ENCODE results near the gene C6orf15. TPM values are rescaled to one million over a fixed set of nuclear protein-coding genes. Genes with fewer than 3 reads are reported as not detected.

C6orf15 gene
- total RNA-seq, 1 donor: not detected

- DNase-seq (ENCODE audit: low read depth): no peak
- no peak overlapping the region for H3K4me3 ChIP-seq (ENCODE audit: low read depth, low read length)
- no peak for TF ChIP-seq CTCF (IDR thresholded peaks at IDR 0.05; ENCODE audit: insufficient read depth, low read length)
These were observed 44.3 kb upstream of the C6orf15 start for GRCh38 chr6:31156641-31157040.

- no peak for TF ChIP-seq CTCF (IDR thresholded peaks at IDR 0.05; ENCODE audit: insufficient read depth, low read length)
- DNase-seq (ENCODE audit: low read depth): no peak
- no peak overlapping the region for H3K4me3 ChIP-seq (ENCODE audit: low read depth, low read length)
These were observed 42.1 kb upstream of the C6orf15 start for GRCh38 chr6:31154436-31154835.

GRCh38 chr6:31152781-31153180 lies 40.4 kb upstream of the C6orf15 start:
- TF ChIP-seq CTCF (IDR thresholded peaks at IDR 0.05; ENCODE audit: insufficient read depth, low read length): no peak
- DNase-seq (ENCODE audit: low read depth): no peak

DNA sequence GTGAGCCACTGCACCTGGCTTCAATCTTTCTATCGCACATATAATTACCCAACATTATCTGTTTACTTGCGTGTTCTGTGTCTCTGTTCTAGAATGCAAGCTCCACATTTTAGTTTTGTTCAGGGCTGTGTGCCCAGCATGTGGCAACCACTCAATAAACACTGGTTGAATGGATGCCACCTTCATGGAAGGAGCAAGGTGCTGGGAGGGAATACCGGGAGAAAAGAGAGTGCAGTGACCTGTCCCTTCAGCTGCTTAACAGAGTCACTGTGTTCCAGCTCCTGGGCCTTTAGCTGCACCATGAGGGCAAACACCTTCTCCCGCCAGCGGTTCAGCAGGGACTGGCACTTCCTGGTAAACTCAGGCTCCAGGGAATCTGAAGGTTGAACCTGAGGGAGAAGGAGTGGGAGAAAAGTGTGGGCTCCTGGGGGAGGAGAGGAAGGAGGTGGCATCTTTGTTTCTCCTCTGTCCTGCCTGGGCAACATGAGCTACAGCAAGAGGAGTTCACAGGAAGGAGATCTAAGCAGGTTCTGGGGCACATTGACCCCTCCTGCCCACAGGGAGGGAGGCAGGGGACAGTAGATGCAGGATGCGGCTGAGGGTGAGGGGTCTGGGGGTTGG lies 37.6 kb upstream of the C6orf15 start:
- DNase-seq (ENCODE audit: low read depth): no peak
- H3K4me3 ChIP-seq (ENCODE audit: low read depth, low read length): no peak overlapping the region
- TF ChIP-seq CTCF (IDR thresholded peaks at IDR 0.05; ENCODE audit: insufficient read depth, low read length): no peak

More at GRCh38 chr6:31152781-31153180, 40.4 kb upstream of the C6orf15 start:
- H3K4me3 ChIP-seq (ENCODE audit: low read depth, low read length): no peak overlapping the region

DNA sequence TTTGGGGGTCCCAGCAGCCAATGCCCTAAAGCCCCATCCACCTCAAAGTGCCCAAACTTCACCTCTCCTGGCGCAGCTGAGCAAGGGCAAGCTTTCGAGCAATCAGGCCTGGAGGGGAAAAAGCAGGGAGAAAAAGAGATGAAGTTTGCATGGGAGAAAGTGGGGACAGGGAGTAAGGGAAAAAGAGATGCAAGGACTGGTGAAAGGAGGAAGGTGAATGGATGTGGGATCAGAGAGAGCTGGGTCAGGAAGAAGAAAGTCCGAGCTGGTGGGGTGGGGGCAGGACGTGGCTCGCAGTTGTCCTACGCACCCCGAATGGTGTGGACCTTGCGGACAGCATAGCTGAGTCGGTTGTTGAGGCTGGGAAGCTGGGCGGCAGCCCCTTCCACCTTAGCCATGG lies 33.0 kb upstream of the C6orf15 start:
- no peak for DNase-seq (ENCODE audit: low read depth)
- no peak overlapping the region for H3K4me3 ChIP-seq (ENCODE audit: low read depth, low read length)
- no peak for TF ChIP-seq CTCF (IDR thresholded peaks at IDR 0.05; ENCODE audit: insufficient read depth, low read length)

DNA sequence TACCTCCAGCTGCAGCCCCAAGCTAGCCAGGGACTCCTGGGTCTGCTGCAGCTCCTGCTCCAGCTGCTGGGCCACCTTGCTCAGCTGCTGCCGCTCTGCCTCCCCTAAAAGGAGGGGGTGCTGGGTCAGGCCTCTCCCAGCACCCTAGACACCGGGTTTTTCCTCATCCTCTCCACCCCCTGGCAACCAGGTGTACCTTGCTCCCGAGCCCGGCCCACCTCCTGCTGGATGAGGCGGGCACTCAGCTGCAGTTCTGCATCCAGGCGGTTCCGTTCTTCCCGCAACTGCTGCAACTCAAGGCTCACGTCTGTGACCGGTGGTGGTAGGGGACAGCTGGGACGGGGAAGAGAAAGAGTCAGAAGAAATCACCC lies 32.6 kb upstream of the C6orf15 start:
- TF ChIP-seq CTCF (IDR thresholded peaks at IDR 0.05; ENCODE audit: insufficient read depth, low read length): no peak
- no peak for DNase-seq (ENCODE audit: low read depth)
- H3K4me3 ChIP-seq (ENCODE audit: low read depth, low read length): no peak overlapping the region
